Measurements from ENCODE around the gene MEGF11. TPM values are rescaled to one million over a fixed set of nuclear protein-coding genes. Genes with fewer than 3 reads are reported as not detected.

The MEGF11 gene
- total RNA-seq, 4 donors from 2014 or later, result not detected

DNA sequence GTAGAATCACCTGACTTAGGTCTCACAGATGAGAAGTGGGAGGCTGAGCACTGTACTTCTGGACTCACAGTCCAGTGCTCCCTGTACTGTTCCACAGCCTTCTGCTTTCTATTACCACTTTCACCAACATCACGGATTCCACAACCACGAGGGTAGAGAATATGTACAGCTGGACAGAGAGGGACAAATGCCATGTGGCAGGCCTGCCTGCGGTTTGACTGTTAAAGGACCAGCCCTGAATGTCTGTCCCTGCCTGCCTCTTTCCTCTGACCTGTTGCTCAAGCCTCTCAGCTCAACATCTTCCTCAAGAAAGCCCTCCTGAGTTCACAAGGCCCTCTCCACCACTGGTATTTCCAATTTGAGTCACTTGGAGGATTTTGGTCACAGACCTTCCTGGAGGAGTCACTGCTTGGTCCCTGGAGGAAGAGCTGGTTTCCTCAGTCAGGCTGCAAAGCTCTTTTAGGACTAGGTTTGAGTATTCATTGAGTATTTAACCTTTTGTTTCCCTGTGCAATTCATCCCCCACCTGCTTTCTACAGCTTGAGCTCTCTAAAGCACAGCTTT is 335.1 kb downstream of the MEGF11 start:
- no peaks in the 10 kb centered on the region for H3K27me3 ChIP-seq
- H3K4me1 ChIP-seq, result no peaks in the 10 kb centered on the region
- H3K27ac ChIP-seq, result no peak overlapping the region
- TF ChIP-seq, protein P1, sequence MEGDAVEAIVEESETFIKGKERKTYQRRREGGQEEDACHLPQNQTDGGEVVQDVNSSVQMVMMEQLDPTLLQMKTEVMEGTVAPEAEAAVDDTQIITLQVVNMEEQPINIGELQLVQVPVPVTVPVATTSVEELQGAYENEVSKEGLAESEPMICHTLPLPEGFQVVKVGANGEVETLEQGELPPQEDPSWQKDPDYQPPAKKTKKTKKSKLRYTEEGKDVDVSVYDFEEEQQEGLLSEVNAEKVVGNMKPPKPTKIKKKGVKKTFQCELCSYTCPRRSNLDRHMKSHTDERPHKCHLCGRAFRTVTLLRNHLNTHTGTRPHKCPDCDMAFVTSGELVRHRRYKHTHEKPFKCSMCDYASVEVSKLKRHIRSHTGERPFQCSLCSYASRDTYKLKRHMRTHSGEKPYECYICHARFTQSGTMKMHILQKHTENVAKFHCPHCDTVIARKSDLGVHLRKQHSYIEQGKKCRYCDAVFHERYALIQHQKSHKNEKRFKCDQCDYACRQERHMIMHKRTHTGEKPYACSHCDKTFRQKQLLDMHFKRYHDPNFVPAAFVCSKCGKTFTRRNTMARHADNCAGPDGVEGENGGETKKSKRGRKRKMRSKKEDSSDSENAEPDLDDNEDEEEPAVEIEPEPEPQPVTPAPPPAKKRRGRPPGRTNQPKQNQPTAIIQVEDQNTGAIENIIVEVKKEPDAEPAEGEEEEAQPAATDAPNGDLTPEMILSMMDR (IDR thresholded peaks at IDR 0.05), result no peak
- TF ChIP-seq POLR2A (IDR thresholded peaks at IDR 0.05), result no peak
- no peak overlapping the region for H3K4me3 ChIP-seq
- no peaks in the 10 kb centered on the region for H3K36me3 ChIP-seq
- no peak for DNase-seq
- no peaks in the 10 kb centered on the region for H3K9me3 ChIP-seq

GRCh38 chr15:65917936-65918335 is 335.6 kb downstream of the MEGF11 start:
- no peak for DNase-seq
- no peak for TF ChIP-seq POLR2A (IDR thresholded peaks at IDR 0.05)
- H3K36me3 ChIP-seq, result no peaks in the 10 kb centered on the region

GRCh38 chr15:65917407-65917756 is 336.2 kb downstream of the MEGF11 start:
- no peak for TF ChIP-seq POLR2A (IDR thresholded peaks at IDR 0.05)
- TF ChIP-seq, protein P1 (IDR thresholded peaks at IDR 0.05), result no peak
- H3K27me3 ChIP-seq, result no peaks in the 10 kb centered on the region
- H3K4me1 ChIP-seq, result no peaks in the 10 kb centered on the region
- H3K4me3 ChIP-seq, result no peak overlapping the region
- no peak overlapping the region for H3K27ac ChIP-seq
- H3K9me3 ChIP-seq, result no peaks in the 10 kb centered on the region
- H3K36me3 ChIP-seq, result peaks cover 0 to 1% (median 0%) of the 10 kb centered on the region in 3 donors
- DNase-seq, result no peak

More at GRCh38 chr15:65917936-65918335, 335.6 kb downstream of the MEGF11 start:
- no peak overlapping the region for H3K4me3 ChIP-seq
- no peaks in the 10 kb centered on the region for H3K27me3 ChIP-seq
- no peaks in the 10 kb centered on the region for H3K4me1 ChIP-seq
- H3K27ac ChIP-seq, result no peak overlapping the region
- H3K9me3 ChIP-seq, result no peaks in the 10 kb centered on the region

GRCh38 chr15:65916664-65917406 is 336.7 kb downstream of the MEGF11 start:
- H3K4me3 ChIP-seq, result no peak overlapping the region

DNA sequence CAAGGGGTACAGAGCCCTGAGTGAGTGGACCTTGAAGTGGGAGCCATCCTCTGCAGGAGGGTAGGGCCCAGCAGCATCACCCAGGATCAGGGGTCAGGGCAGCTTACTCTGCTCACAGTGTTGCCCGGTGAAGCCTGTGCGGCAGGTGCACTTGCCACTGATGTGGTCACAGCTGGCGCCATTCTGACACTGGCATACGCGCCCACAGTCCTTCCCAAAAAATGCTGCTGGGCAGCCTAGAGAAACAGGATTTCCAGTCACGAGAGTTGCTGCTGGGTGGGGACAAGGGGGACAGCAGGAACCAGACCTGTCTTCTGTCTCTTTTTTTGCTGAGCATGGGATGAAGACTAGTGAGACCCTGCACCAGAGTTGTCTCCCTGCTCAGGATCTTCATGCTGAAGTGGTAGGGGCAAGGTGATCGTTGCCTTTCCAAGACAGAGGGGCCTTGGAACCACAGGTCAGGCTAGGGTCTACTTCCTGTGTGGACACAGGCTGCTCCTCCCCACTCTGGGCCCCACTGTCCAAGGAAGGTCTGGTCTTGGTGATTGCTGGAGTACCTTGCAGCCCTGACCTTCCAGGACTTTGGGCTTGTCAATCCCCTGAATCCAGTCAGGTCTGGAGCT is 337.4 kb downstream of the MEGF11 start:
- no peaks in the 10 kb centered on the region for H3K27me3 ChIP-seq
- H3K4me3 ChIP-seq, result no peak overlapping the region
- H3K9me3 ChIP-seq, result no peaks in the 10 kb centered on the region
- no peak for TF ChIP-seq POLR2A (IDR thresholded peaks at IDR 0.05)
- TF ChIP-seq, protein P1 (IDR thresholded peaks at IDR 0.05), result no peak
- no peak for DNase-seq
- peaks cover 0 to 8% (median 0%) of the 10 kb centered on the region in 3 donors for H3K36me3 ChIP-seq
- H3K4me1 ChIP-seq, result no peaks in the 10 kb centered on the region
- no peak overlapping the region for H3K27ac ChIP-seq

More at GRCh38 chr15:65916664-65917406, 336.7 kb downstream of the MEGF11 start:
- Histone ChIP-seq H3K27me3 (no peaks in the 10 kb centered on the region), H3K4me1 (no peaks in the 10 kb centered on the region), H3K9me3 (no peaks in the 10 kb centered on the region), H3K27ac (no peak overlapping the region), H3K36me3 (peaks cover 0 to 7% (median 0%) of the 10 kb centered on the region in 3 donors)
- DNase-seq, result peak in 2 of 3 donors; percentile 23 to 52
- no peak for TF ChIP-seq POLR2A (IDR thresholded peaks at IDR 0.05)
- TF ChIP-seq, protein P1 (IDR thresholded peaks at IDR 0.05), result peak in 4 of 6 experiments; percentile 29 to 45 (median 38)

Data from Peyer's patch (tissue), 4 donors.